SIG-M5 treated with dmso at 0.1 percent for 504 hours (cell line): ENCODE data around the gene PPOX.

Source experiments
- DNase-seq: peaks from one replicate; lab custom pipeline; 2025; ENCODE audit not compliant: unreplicated experiment; lab: John Stamatoyannopoulos, UW

PPOX gene

DNA sequence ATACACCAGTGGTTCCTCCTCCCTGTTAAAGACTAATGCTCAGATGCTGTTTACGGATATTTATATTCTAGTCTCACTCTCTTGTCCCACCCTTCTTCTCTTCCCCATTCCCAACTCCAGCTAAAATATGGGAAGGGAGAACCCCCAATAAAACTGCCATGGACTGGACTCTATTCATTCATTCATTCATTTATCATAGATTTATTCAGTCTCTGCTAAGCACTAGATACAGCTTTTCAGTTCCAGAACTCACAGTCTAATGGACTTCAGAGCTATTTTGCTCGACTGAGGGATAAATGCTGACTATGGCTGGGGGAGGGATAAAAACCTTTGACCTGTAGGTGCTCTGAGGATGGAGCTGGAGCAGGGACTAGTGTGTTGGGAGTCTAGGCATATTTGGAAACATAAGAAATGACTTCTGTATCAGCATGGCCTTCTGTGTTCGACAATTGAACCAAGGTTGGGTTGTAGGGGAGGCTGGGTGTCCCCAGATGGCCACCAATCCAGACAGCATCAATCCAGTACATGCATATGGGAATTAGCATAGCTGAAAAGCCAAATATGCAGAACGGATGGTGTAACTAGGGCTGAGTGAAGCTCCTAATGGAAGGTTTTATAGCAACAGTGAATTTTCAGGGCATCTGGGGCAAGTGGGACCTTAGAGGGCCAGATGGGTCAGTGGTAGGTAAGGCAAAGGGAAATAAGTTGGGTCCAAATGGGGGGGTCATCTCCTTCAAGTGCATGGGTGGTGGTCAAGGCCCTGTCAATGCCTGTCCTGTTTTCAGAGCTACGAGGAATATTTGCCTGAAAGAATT is 53.1 kb downstream of the PPOX start:
- no peak for DNase-seq

DNA sequence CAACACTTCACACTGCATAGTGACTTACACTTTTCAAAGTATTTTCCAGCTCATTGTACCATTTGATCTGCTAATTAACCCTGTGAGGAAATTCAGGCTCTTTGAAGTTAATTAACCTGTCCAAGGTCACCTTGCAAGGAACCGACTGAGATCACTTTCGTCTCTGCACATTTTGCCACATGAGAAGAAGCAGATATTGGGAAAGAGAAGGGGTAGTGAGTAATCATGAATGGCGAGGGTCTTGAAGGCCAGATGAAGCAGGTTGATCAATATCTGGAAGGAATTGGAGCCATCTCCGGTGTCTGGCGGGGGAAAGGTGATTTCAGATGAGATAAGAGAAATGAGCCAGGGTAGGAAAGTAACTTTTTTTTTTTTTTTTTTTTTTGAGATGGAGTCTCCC is 53.8 kb downstream of the PPOX start:
- DNase-seq, result no peak
